ENCODE results near the gene SNX27. TPM values are rescaled to one million over a fixed set of nuclear protein-coding genes. Genes with fewer than 3 reads are reported as not detected.
"Not testable (repeated sequence)": the region's sequence is repeated elsewhere in the genome, so short reads cannot be mapped to it uniquely, and the experiment has no call there.

SNX27 gene
- total RNA-seq, 2 experiments from 2014 or later: 13.2 to 13.3 TPM

GRCh38 chr1:151729157-151729965 lies 117.5 kb downstream of the SNX27 start:
- H3K27ac ChIP-seq (ENCODE audit: low read depth in 1 of 2, low read length in 2 of 2): no peak overlapping the region
- Mint-ChIP-seq H3K9me3 (no peaks in the 10 kb centered on the region), H3K27ac (no peak overlapping the region), H3K4me3 (no peak overlapping the region), H3K4me1 (ENCODE audit: low read depth) (no peaks in the 10 kb centered on the region), H3K36me3 (ENCODE audit: low read depth) (no peaks in the 10 kb centered on the region), H3K27me3 (peaks cover 64% of the 10 kb centered on the region)
- DNase-seq (no peak), ATAC-seq (ENCODE audit: poor library complexity) (no peak)
- no peaks in the 10 kb centered on the region for H3K36me3 ChIP-seq (ENCODE audit: insufficient read depth, low read length)
- ChIA-PET CTCF (no interaction called here), POLR2A (no interaction called here)
- H3K4me1 ChIP-seq (ENCODE audit: insufficient read depth, low read length): no peaks in the 10 kb centered on the region
- peaks cover 14 to 39% of the 10 kb centered on the region in 2 experiments for H3K27me3 ChIP-seq (ENCODE audit: control insufficient read depth in 1 of 2, insufficient read depth in 2 of 2, low read length in 2 of 2)
- no peak overlapping the region for H3K4me3 ChIP-seq (ENCODE audit: low read length)
- intact Hi-C loops (cut with DNase I, micrococcal nuclease): no loop called here
- no peaks in the 10 kb centered on the region for H3K9me3 ChIP-seq (ENCODE audit: control insufficient read depth in 1 of 2, insufficient read depth in 1 of 2, low read length in 2 of 2)
- no peak for TF ChIP-seq CTCF (IDR thresholded peaks at IDR 0.05)

GRCh38 chr1:151729966-151730291 lies 118.1 kb downstream of the SNX27 start:
- POLR2A ChIA-PET: no interaction called here
- intact Hi-C loops (cut with DNase I, micrococcal nuclease): loop anchor here in 1 of 2 experiments (10.0 kb wide), 1 partner anchor 425 kb away; no protein-coding TSS in a partner anchor
- no peak overlapping the region for H3K27ac ChIP-seq (ENCODE audit: low read depth in 1 of 2, low read length in 2 of 2)
- ATAC-seq (ENCODE audit: poor library complexity) (no peak), DNase-seq (no peak)
- H3K36me3 ChIP-seq (ENCODE audit: insufficient read depth, low read length): no peaks in the 10 kb centered on the region
- H3K9me3 ChIP-seq (ENCODE audit: control insufficient read depth in 1 of 2, insufficient read depth in 1 of 2, low read length in 2 of 2): no peaks in the 10 kb centered on the region
- CTCF ChIA-PET: no interaction called here
- H3K4me3 Mint-ChIP-seq: no peak overlapping the region
- H3K27me3 ChIP-seq (ENCODE audit: control insufficient read depth in 1 of 2, insufficient read depth in 2 of 2, low read length in 2 of 2): peaks cover 12 to 37% of the 10 kb centered on the region in 2 experiments
- H3K4me3 ChIP-seq (ENCODE audit: low read length): no peak overlapping the region
- no peaks in the 10 kb centered on the region for H3K9me3 Mint-ChIP-seq
- no peaks in the 10 kb centered on the region for H3K4me1 Mint-ChIP-seq (ENCODE audit: low read depth)
- H3K4me1 ChIP-seq (ENCODE audit: insufficient read depth, low read length): no peaks in the 10 kb centered on the region
- peaks cover 61% of the 10 kb centered on the region for H3K27me3 Mint-ChIP-seq
- no peaks in the 10 kb centered on the region for H3K36me3 Mint-ChIP-seq (ENCODE audit: low read depth)
- H3K27ac Mint-ChIP-seq: no peak overlapping the region
- no peak for TF ChIP-seq CTCF (IDR thresholded peaks at IDR 0.05)

GRCh38 chr1:151733126-151733525 lies 121.3 kb downstream of the SNX27 start:
- Histone ChIP-seq H3K9me3 (ENCODE audit: control insufficient read depth in 1 of 2, insufficient read depth in 1 of 2, low read length in 2 of 2) (peaks cover 10 to 13% of the 10 kb centered on the region in 2 experiments), H3K27me3 (ENCODE audit: control insufficient read depth in 1 of 2, insufficient read depth in 2 of 2, low read length in 2 of 2) (peaks cover 9 to 18% of the 10 kb centered on the region in 2 experiments), H3K4me1 (ENCODE audit: insufficient read depth, low read length) (no peaks in the 10 kb centered on the region), H3K36me3 (ENCODE audit: insufficient read depth, low read length) (no peaks in the 10 kb centered on the region), H3K4me3 (ENCODE audit: low read length) (no peak overlapping the region), H3K27ac (ENCODE audit: low read depth in 1 of 2, low read length in 2 of 2) (no peak overlapping the region)
- ATAC-seq (ENCODE audit: poor library complexity) (no peak), DNase-seq (no peak)
- ChIA-PET POLR2A (no interaction called here), CTCF (no interaction called here)
- Mint-ChIP-seq H3K27ac (no peak overlapping the region), H3K36me3 (ENCODE audit: low read depth) (no peaks in the 10 kb centered on the region), H3K4me1 (ENCODE audit: low read depth) (no peaks in the 10 kb centered on the region), H3K27me3 (peaks cover 37% of the 10 kb centered on the region), H3K4me3 (no peak overlapping the region), H3K9me3 (no peaks in the 10 kb centered on the region)
- intact Hi-C loops (cut with DNase I, micrococcal nuclease): loop anchor here in 1 of 2 experiments (10.0 kb wide), 1 partner anchor 428 kb away; no protein-coding TSS in a partner anchor
- TF ChIP-seq CTCF (IDR thresholded peaks at IDR 0.05): no peak

- H3K4me1 Mint-ChIP-seq (ENCODE audit: low read depth); H3K9me3 Mint-ChIP-seq; H3K36me3 ChIP-seq (ENCODE audit: insufficient read depth, low read length); H3K27ac Mint-ChIP-seq; H3K4me3 ChIP-seq (ENCODE audit: low read length); H3K27ac ChIP-seq (ENCODE audit: low read depth in 1 of 2, low read length in 2 of 2); CTCF ChIA-PET; H3K4me3 Mint-ChIP-seq; H3K4me1 ChIP-seq (ENCODE audit: insufficient read depth, low read length); DNase-seq; ATAC-seq (ENCODE audit: poor library complexity); H3K36me3 Mint-ChIP-seq (ENCODE audit: low read depth): not testable (repeated sequence)
- intact Hi-C loops (cut with DNase I, micrococcal nuclease): loop anchor here in 1 of 2 experiments (1.0 to 10.0 kb wide), 2 partner anchors 200 to 429 kb away; no protein-coding TSS in a partner anchor
- peaks cover 10 to 15% of the 10 kb centered on the region in 2 experiments for H3K9me3 ChIP-seq (ENCODE audit: control insufficient read depth in 1 of 2, insufficient read depth in 1 of 2, low read length in 2 of 2)
- H3K27me3 Mint-ChIP-seq: peaks cover 28% of the 10 kb centered on the region
- peaks cover 3 to 12% of the 10 kb centered on the region in 2 experiments for H3K27me3 ChIP-seq (ENCODE audit: control insufficient read depth in 1 of 2, insufficient read depth in 2 of 2, low read length in 2 of 2)
- POLR2A ChIA-PET: interaction anchor here (0.6 kb wide), 1 partner anchor 274 kb away, joined by 3 read pairs; the partner anchor contains the start of gene POGZ
Observed at GRCh38 chr1:151733995-151734394, 122.1 kb downstream of the SNX27 start.

Data from CD4-positive, alpha-beta T cell (primary cell).